ENCODE data around the gene GOLPH3. TPM values are rescaled to one million over a fixed set of nuclear protein-coding genes. Genes with fewer than 3 reads are reported as not detected.
"Not testable (repeated sequence)": the region's sequence is repeated elsewhere in the genome, so short reads cannot be mapped to it uniquely, and the experiment has no call there.

Gene GOLPH3
- total RNA-seq (2012; rRNA removed) = 48.4 and 59.8 TPM in 2 replicates

- Histone ChIP-seq H3K4me1 (ENCODE audit: control insufficient read depth, insufficient read depth, low read length) (peaks cover 22% of the 10 kb centered on the region), H3K36me3 (ENCODE audit: insufficient read depth, low read length) (peaks cover 24% of the 10 kb centered on the region), H3K9ac (ENCODE audit: low read depth, low read length) (peak within 1 kb of the TSS; percentile 100), H3K4me2 (ENCODE audit: low read length) (peak within 1 kb of the TSS; percentile 94), H3K4me3 (ENCODE audit: low read length) (peak within 1 kb of the TSS; percentile 90), H3K27me3 (ENCODE audit: control insufficient read depth, insufficient read depth, low read length) (no peaks in the 10 kb centered on the region), H3K9me3 (replicated peaks; ENCODE audit: low read length) (no peaks in the 10 kb centered on the region)
Observed at GRCh38 chr5:32174011-32174870, at the start of gene GOLPH3. TSS of gene GOLPH3 (minus strand) at chr5:32174319. CDS start at chr5:32174034, 285 bp downstream.

- H3K27me3 ChIP-seq (ENCODE audit: control insufficient read depth, insufficient read depth, low read length) = no peaks in the 10 kb centered on the region
- no peak overlapping the region for H3K4me3 ChIP-seq (ENCODE audit: low read length)
- H3K9ac ChIP-seq (ENCODE audit: low read depth, low read length) = no peak overlapping the region
- H3K9me3 ChIP-seq (replicated peaks; ENCODE audit: low read length) = no peaks in the 10 kb centered on the region
- no peak overlapping the region for H3K4me2 ChIP-seq (ENCODE audit: low read length)
- H3K36me3 ChIP-seq (ENCODE audit: insufficient read depth, low read length) = no peaks in the 10 kb centered on the region
- H3K4me1 ChIP-seq (ENCODE audit: control insufficient read depth, insufficient read depth, low read length) = peaks cover 16% of the 10 kb centered on the region
Observed at GRCh38 chr5:32222723-32223470, 48.8 kb upstream of the GOLPH3 start.

DNA sequence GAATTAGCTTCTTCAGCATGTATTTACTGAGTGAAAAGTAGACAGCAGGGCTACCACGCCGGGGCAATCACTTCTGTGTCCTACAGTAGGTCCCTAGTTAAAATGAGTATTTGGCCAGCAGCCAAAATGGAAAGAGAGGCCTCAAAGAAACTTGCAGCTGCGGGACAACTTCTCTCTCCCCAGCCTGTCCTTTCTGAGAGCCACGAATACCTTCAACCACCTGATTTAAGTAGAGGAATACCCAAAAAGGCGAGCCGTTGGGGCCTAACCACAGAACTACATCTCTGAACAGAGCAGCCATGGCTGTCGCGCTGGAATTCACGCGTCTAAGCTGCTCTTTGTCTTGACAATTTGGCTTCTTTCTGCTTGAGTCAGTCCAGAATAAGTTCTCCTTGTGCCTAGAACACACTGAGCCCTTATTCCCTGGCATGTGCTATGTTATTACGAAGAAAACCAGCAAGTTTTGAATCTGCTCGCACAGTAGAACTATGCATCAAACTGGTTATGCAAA, 43.8 kb upstream of the GOLPH3 start:
- no peak overlapping the region for H3K4me2 ChIP-seq (ENCODE audit: low read length)
- no peaks in the 10 kb centered on the region for H3K4me1 ChIP-seq (ENCODE audit: control insufficient read depth, insufficient read depth, low read length)
- no peak overlapping the region for H3K4me3 ChIP-seq (ENCODE audit: low read length)

DNA sequence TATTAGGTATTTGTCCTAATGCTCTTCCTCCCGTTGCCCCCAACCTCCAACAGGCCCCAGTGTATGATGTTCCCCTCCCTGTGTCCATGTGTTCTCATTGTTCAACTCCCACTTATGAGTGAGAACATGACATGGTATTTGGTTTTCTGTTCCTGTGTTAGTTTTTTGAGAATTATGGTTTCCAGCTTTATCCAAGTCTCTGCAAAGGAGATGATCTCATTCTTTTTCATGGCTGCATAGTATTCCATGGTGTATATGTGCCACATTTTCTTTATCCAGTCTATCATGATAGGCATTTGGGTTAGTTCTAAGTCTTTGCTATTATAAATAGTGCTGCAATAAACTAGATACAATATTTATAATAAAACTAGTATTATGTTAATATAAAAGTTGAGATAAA, 40.2 kb upstream of the GOLPH3 start:
- H3K36me3 ChIP-seq (ENCODE audit: insufficient read depth, low read length); H3K4me3 ChIP-seq (ENCODE audit: low read length); H3K4me1 ChIP-seq (ENCODE audit: control insufficient read depth, insufficient read depth, low read length); H3K27me3 ChIP-seq (ENCODE audit: control insufficient read depth, insufficient read depth, low read length); H3K9ac ChIP-seq (ENCODE audit: low read depth, low read length); H3K9me3 ChIP-seq (replicated peaks; ENCODE audit: low read length); H3K4me2 ChIP-seq (ENCODE audit: low read length): not testable (repeated sequence)

More for the DNA sequence above, 43.8 kb upstream of the GOLPH3 start:
- H3K9ac ChIP-seq (ENCODE audit: low read depth, low read length) = no peak overlapping the region
- no peaks in the 10 kb centered on the region for H3K27me3 ChIP-seq (ENCODE audit: control insufficient read depth, insufficient read depth, low read length)
- H3K36me3 ChIP-seq (ENCODE audit: insufficient read depth, low read length) = no peaks in the 10 kb centered on the region
- no peaks in the 10 kb centered on the region for H3K9me3 ChIP-seq (replicated peaks; ENCODE audit: low read length)

- no peaks in the 10 kb centered on the region for H3K9me3 ChIP-seq (replicated peaks; ENCODE audit: low read length)
- no peak overlapping the region for H3K9ac ChIP-seq (ENCODE audit: low read depth, low read length)
- H3K4me2 ChIP-seq (ENCODE audit: low read length) = no peak overlapping the region
- no peak overlapping the region for H3K4me3 ChIP-seq (ENCODE audit: low read length)
- H3K4me1 ChIP-seq (ENCODE audit: control insufficient read depth, insufficient read depth, low read length) = no peaks in the 10 kb centered on the region
- H3K27me3 ChIP-seq (ENCODE audit: control insufficient read depth, insufficient read depth, low read length) = no peaks in the 10 kb centered on the region
- no peaks in the 10 kb centered on the region for H3K36me3 ChIP-seq (ENCODE audit: insufficient read depth, low read length)
Observed at GRCh38 chr5:32210151-32210550, 36.0 kb upstream of the GOLPH3 start.

DNA sequence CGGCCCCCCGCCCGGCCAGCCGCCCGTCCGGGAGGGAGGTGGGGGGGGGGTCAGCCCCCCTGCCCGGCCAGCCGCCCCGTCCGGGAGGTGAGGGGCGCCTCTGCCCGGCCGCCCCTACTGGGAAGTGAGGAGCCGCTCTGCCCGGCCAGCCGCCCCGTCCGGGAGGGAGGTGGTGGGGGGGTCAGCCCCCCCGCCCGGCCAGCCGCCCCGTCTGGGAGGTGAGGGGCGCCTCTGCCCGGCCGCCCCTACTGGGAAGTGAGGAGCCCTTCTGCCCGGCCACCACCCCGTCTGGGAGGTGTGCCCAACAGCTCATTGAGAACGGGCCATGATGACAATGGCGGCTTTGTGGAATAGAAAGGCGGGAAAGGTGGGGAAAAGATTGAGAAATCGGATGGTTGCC, 34.7 kb upstream of the GOLPH3 start:
- H3K4me2 ChIP-seq (ENCODE audit: low read length); H3K36me3 ChIP-seq (ENCODE audit: insufficient read depth, low read length); H3K4me3 ChIP-seq (ENCODE audit: low read length); H3K9ac ChIP-seq (ENCODE audit: low read depth, low read length); H3K27me3 ChIP-seq (ENCODE audit: control insufficient read depth, insufficient read depth, low read length); H3K9me3 ChIP-seq (replicated peaks; ENCODE audit: low read length); H3K4me1 ChIP-seq (ENCODE audit: control insufficient read depth, insufficient read depth, low read length): not testable (repeated sequence)

GRCh38 chr5:32207355-32207634, 33.2 kb upstream of the GOLPH3 start:
- Histone ChIP-seq H3K4me3 (ENCODE audit: low read length) (no peak overlapping the region), H3K36me3 (ENCODE audit: insufficient read depth, low read length) (no peaks in the 10 kb centered on the region), H3K4me2 (ENCODE audit: low read length) (no peak overlapping the region), H3K27me3 (ENCODE audit: control insufficient read depth, insufficient read depth, low read length) (peaks cover 5% of the 10 kb centered on the region), H3K4me1 (ENCODE audit: control insufficient read depth, insufficient read depth, low read length) (no peaks in the 10 kb centered on the region), H3K9me3 (replicated peaks; ENCODE audit: low read length) (no peaks in the 10 kb centered on the region), H3K9ac (ENCODE audit: low read depth, low read length) (no peak overlapping the region)

- H3K36me3 ChIP-seq (ENCODE audit: insufficient read depth, low read length) = no peaks in the 10 kb centered on the region
- H3K9me3 ChIP-seq (replicated peaks; ENCODE audit: low read length) = no peaks in the 10 kb centered on the region
- H3K4me1 ChIP-seq (ENCODE audit: control insufficient read depth, insufficient read depth, low read length) = no peaks in the 10 kb centered on the region
- no peak overlapping the region for H3K9ac ChIP-seq (ENCODE audit: low read depth, low read length)
- no peak overlapping the region for H3K4me2 ChIP-seq (ENCODE audit: low read length)
- H3K4me3 ChIP-seq (ENCODE audit: low read length) = no peak overlapping the region
- peaks cover 5% of the 10 kb centered on the region for H3K27me3 ChIP-seq (ENCODE audit: control insufficient read depth, insufficient read depth, low read length)
Observed at GRCh38 chr5:32206509-32207354, 32.6 kb upstream of the GOLPH3 start.

DNA sequence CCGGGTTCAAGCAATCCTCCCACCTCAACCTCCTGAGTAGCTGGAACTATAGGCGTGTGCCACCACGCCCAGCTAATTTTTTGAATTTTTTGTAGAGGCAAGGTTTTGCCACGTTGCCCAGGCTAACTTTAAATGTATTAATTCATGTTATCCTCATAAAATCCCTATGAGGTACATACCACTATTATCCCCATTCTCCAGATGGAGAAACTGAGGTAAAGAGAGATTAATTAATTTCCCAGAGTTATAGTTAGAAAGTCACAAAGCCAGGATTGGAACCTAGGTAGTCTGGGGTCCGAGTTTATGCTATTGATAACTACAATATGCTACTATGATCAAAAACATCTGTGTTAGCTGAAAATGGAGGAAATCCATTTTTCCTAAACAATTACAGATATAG, 31.9 kb upstream of the GOLPH3 start:
- Histone ChIP-seq H3K9ac (ENCODE audit: low read depth, low read length) (no peak overlapping the region), H3K4me3 (ENCODE audit: low read length) (no peak overlapping the region), H3K9me3 (replicated peaks; ENCODE audit: low read length) (no peaks in the 10 kb centered on the region), H3K36me3 (ENCODE audit: insufficient read depth, low read length) (no peaks in the 10 kb centered on the region), H3K27me3 (ENCODE audit: control insufficient read depth, insufficient read depth, low read length) (peaks cover 5% of the 10 kb centered on the region), H3K4me1 (ENCODE audit: control insufficient read depth, insufficient read depth, low read length) (peaks cover under 1% of the 10 kb centered on the region), H3K4me2 (ENCODE audit: low read length) (no peak overlapping the region)

GRCh38 chr5:32202394-32202793, 28.3 kb upstream of the GOLPH3 start:
- Histone ChIP-seq H3K9me3 (replicated peaks; ENCODE audit: low read length) (no peaks in the 10 kb centered on the region), H3K27me3 (ENCODE audit: control insufficient read depth, insufficient read depth, low read length) (peaks cover 5% of the 10 kb centered on the region), H3K4me1 (ENCODE audit: control insufficient read depth, insufficient read depth, low read length) (peaks cover 10% of the 10 kb centered on the region), H3K4me3 (ENCODE audit: low read length) (no peak overlapping the region), H3K9ac (ENCODE audit: low read depth, low read length) (no peak overlapping the region), H3K36me3 (ENCODE audit: insufficient read depth, low read length) (no peaks in the 10 kb centered on the region), H3K4me2 (ENCODE audit: low read length) (no peak overlapping the region)

- Histone ChIP-seq H3K9me3 (replicated peaks; ENCODE audit: low read length) (no peaks in the 10 kb centered on the region), H3K4me1 (ENCODE audit: control insufficient read depth, insufficient read depth, low read length) (peaks cover 10% of the 10 kb centered on the region), H3K4me3 (ENCODE audit: low read length) (no peak overlapping the region), H3K9ac (ENCODE audit: low read depth, low read length) (no peak overlapping the region), H3K36me3 (ENCODE audit: insufficient read depth, low read length) (no peaks in the 10 kb centered on the region), H3K27me3 (ENCODE audit: control insufficient read depth, insufficient read depth, low read length) (peaks cover 5% of the 10 kb centered on the region), H3K4me2 (ENCODE audit: low read length) (no peak overlapping the region)
Observed at GRCh38 chr5:32201122-32201753, 27.1 kb upstream of the GOLPH3 start.

Measured in skeletal muscle satellite cell (primary cell).